IPS DF 6.9 (cell line): ENCODE measurements around the gene LRRC32.
"Not testable (repeated sequence)": the region's sequence is repeated elsewhere in the genome, so short reads cannot be mapped to it uniquely, and the experiment has no call there.

ENCODE experiments used
- DNase-seq: peaks from one replicate; pipeline ENCODE4 v3.0.0-alpha.2; 2013; ENCODE audit warnings: low read depth, low spot score
- H3K27ac ChIP-seq: one replicate; pipeline ENCODE4 v1.5.1; 2013; ENCODE audit warnings: low read length, control low read depth
- H3K27me3 ChIP-seq: 2 replicates; pipeline ENCODE4 v1.6.1; 2013; ENCODE audit warnings: mild to moderate bottlenecking, low read length; ENCODE audit not compliant: control insufficient read depth, insufficient read depth
- H3K36me3 ChIP-seq: 2 replicates; pipeline ENCODE4 v1.6.1; 2013; ENCODE audit warnings: low read length; ENCODE audit not compliant: control insufficient read depth, insufficient read depth
- H3K4me1 ChIP-seq: 2 replicates; pipeline ENCODE4 v1.6.1; 2013; ENCODE audit warnings: low read length; ENCODE audit not compliant: control insufficient read depth, insufficient read depth
- H3K4me3 ChIP-seq: 2 replicates; pipeline ENCODE4 v1.5.1; 2013; ENCODE audit warnings: mild to moderate bottlenecking, low read length
- H3K9me3 ChIP-seq: 2 replicates; pipeline ENCODE4 v1.6.1; 2013; ENCODE audit warnings: low read length, inconsistent platforms; ENCODE audit not compliant: control insufficient read depth, insufficient read depth
- WGBS: extraction: QIAGEN DNeasy Blood & Tissue Kit; methylation state at CpG from one replicate; pipeline ENCODE4 v1.1.7; 2013; ENCODE audit warnings: mixed read lengths, missing lambda C conversion rate; ENCODE audit not compliant: insufficient read length, insufficient coverage; 5-methylcytosine and 5-hydroxymethylcytosine counted together

Gene LRRC32

GRCh38 chr11:76621868-76622267 lies 48.7 kb downstream of the LRRC32 start:
- Histone ChIP-seq H3K36me3 (no peaks in the 10 kb centered on the region), H3K4me3 (no peak overlapping the region), H3K4me1 (no peaks in the 10 kb centered on the region), H3K27ac (no peak overlapping the region), H3K27me3 (no peaks in the 10 kb centered on the region), H3K9me3 (no peaks in the 10 kb centered on the region)
- WGBS, result no CpG with 5 or more reads among the region's 7 CpGs
- DNase-seq, result no peak

DNA sequence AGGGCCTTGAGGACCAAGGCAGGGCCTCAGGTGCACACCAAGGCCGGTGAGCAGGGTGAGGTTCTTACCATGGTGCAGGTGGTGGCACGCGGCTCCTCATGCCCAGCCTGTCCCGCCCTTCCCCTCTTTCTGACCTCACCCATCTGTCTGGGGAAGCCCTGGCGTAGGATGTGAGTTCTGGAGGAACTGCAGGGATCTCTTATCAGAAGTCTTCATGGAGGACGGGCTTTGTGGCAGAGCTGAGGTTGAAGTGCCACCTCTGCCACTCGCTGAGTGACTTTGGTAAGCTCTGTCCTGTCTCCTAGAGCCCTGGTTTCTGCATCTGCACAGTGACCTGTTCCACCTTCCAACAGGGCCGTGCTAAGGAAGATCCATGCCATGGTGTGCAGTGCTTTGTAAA lies 49.1 kb downstream of the LRRC32 start:
- no peaks in the 10 kb centered on the region for H3K9me3 ChIP-seq
- H3K36me3 ChIP-seq, result no peaks in the 10 kb centered on the region
- H3K4me1 ChIP-seq, result no peaks in the 10 kb centered on the region
- no peak for DNase-seq
- WGBS, result no CpG with 5 or more reads among the region's 8 CpGs
- H3K27me3 ChIP-seq, result no peaks in the 10 kb centered on the region
- H3K27ac ChIP-seq, result no peak overlapping the region
- H3K4me3 ChIP-seq, result no peak overlapping the region

- Histone ChIP-seq H3K27ac (no peak overlapping the region), H3K36me3 (no peaks in the 10 kb centered on the region), H3K9me3 (no peaks in the 10 kb centered on the region), H3K4me3 (no peak overlapping the region), H3K4me1 (no peaks in the 10 kb centered on the region), H3K27me3 (no peaks in the 10 kb centered on the region)
- no peak for DNase-seq
- WGBS, result no CpG with 5 or more reads among the region's 2 CpGs
These were observed 50.1 kb downstream of the LRRC32 start for GRCh38 chr11:76620489-76620888.

DNA sequence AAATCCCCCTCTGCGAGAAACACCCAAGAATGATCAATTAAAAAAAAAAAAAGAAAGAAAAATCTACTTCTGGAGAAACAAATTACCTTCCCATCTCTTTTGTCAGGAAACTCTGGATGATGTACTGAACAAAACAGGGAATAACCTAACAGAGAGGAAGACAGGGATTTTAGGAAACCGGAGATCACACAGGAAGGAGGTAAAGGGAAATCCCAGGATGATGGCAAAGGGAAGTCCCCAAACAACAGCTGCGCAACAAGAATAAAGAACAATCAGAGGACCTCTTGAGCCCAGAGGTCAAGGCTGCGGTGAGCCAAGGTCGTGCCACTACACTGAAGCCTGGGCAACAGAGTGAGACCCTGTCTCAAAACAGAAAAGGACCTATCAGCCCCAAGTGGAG lies 50.7 kb downstream of the LRRC32 start:
- no CpG with 5 or more reads among the region's 5 CpGs for WGBS
- not testable (repeated sequence) for H3K9me3 ChIP-seq, H3K27me3 ChIP-seq, H3K4me1 ChIP-seq, DNase-seq, H3K36me3 ChIP-seq, H3K4me3 ChIP-seq, H3K27ac ChIP-seq

DNA sequence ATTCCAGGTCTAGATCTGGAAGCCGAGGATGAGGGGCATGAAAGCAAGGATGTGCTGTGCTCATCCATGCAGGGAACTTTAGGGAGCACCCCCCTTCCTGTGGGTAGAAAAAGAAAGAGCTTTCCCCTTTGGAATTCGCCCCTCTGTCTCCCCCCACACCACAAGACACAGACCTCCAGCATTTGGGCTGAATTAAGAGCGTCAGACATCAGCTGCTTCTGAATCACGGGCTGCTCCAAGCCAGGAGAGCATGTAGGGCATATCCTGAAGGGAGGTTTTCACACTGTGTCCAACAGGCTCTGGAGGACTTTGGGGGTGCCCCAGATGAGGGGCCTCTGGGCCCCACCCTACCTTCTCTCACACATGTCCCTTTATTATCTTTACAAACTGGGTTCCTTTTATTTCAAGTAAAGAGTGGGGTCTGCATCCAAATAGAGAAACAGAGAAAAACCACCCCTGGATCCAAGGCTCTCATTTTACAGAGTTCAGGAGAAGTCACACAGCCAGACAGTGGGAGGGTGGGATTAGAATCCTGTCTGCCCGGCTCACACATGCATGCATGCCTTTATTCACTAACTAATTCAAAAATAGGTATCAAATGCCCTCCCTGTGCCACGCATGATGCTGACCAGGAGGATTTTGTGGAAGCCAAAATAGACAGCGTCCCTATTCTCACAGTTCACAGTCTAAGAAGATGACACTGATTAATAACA lies 52.8 kb downstream of the LRRC32 start:
- H3K4me3 ChIP-seq, result no peak overlapping the region
- no peaks in the 10 kb centered on the region for H3K4me1 ChIP-seq
- no peak for DNase-seq
- no peaks in the 10 kb centered on the region for H3K9me3 ChIP-seq
- no peaks in the 10 kb centered on the region for H3K36me3 ChIP-seq
- H3K27me3 ChIP-seq, result no peaks in the 10 kb centered on the region
- no CpG with 5 or more reads among the region's 7 CpGs for WGBS
- H3K27ac ChIP-seq, result no peak overlapping the region

- DNase-seq, result no peak
- H3K27me3 ChIP-seq, result no peaks in the 10 kb centered on the region
- no CpG with 5 or more reads among the region's 10 CpGs for WGBS
- no peak overlapping the region for H3K27ac ChIP-seq
- no peak overlapping the region for H3K4me3 ChIP-seq
- no peaks in the 10 kb centered on the region for H3K36me3 ChIP-seq
- no peaks in the 10 kb centered on the region for H3K9me3 ChIP-seq
- H3K4me1 ChIP-seq, result no peaks in the 10 kb centered on the region
These were observed 53.6 kb downstream of the LRRC32 start for GRCh38 chr11:76616676-76617552.

DNA sequence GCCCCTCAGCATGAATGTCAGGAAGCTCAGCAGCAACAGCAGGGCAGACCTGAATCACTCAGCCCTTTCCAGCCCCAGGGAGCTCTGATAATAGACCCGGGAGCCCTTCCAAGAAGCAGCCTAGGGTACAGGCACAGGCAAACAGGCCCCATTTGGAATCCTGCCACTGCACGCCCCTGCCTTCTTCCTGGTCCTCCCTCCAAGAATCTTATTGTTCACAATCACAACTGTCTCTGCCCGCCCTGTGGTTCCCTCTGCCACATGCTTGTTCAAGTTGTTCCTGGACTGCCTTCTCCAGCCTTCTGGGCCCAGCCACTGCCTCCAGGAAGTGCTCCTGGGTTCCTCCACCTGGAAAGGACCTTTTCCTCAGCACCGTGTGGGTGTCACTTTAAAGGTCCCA lies 54.6 kb downstream of the LRRC32 start:
- no CpG with 5 or more reads among the region's 4 CpGs for WGBS
- Histone ChIP-seq H3K4me3 (no peak overlapping the region), H3K27ac (no peak overlapping the region), H3K4me1 (no peaks in the 10 kb centered on the region), H3K36me3 (no peaks in the 10 kb centered on the region), H3K9me3 (no peaks in the 10 kb centered on the region), H3K27me3 (no peaks in the 10 kb centered on the region)
- no peak for DNase-seq

DNA sequence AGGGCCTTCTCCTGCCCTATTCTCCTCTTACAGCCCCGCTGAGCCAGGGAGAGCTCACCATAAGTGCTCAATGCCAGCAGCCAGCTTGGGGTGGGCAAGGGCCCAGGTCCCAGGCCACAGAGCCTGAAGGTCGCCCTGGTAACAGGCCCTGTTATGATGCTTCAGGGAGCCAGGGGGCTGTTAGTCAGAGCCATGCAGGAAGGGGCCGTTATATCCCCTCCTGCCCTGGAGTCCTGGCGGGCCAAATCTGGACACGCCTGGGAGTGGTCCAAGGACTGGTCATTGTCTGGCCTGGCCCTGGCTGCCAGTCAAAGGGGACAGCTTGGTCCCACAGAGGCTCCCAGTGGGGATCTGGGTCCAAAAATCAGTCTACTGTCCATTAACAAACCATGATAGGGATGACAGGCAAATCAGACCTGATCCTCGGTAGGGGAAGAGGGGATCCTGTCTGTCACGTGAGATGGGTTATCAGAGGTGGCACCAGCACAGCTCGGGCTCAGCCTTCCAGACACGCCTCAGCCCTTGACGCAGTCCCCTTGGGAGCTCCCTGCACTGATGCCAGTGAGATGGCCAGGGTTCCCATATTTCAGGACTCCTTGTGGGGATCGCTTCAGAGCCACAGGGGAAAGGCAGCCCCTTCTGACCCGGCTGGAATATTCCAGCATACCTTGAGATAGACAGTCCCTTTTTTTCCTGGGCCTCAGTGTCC lies 55.9 kb downstream of the LRRC32 start:
- DNase-seq, result no peak
- peaks cover 2% of the 10 kb centered on the region for H3K4me1 ChIP-seq
- H3K27ac ChIP-seq, result no peak overlapping the region
- WGBS, result no CpG with 5 or more reads among the region's 12 CpGs
- H3K9me3 ChIP-seq, result no peaks in the 10 kb centered on the region
- H3K36me3 ChIP-seq, result no peaks in the 10 kb centered on the region
- no peak overlapping the region; the same call in 1 of the 2 replicates for H3K4me3 ChIP-seq
- H3K27me3 ChIP-seq, result no peaks in the 10 kb centered on the region

GRCh38 chr11:76613901-76614300 lies 56.6 kb downstream of the LRRC32 start:
- Histone ChIP-seq H3K9me3 (no peaks in the 10 kb centered on the region), H3K4me3 (no peak overlapping the region), H3K27me3 (no peaks in the 10 kb centered on the region), H3K4me1 (peaks cover 3% of the 10 kb centered on the region), H3K27ac (no peak overlapping the region), H3K36me3 (no peaks in the 10 kb centered on the region)
- WGBS, result no CpG with 5 or more reads among the region's 4 CpGs
- no peak for DNase-seq

- H3K27me3 ChIP-seq, result no peaks in the 10 kb centered on the region
- no peak overlapping the region for H3K27ac ChIP-seq
- H3K36me3 ChIP-seq, result no peaks in the 10 kb centered on the region
- peaks cover 4% of the 10 kb centered on the region for H3K4me1 ChIP-seq
- WGBS, result no CpG with 5 or more reads among the region's 4 CpGs
- no peaks in the 10 kb centered on the region for H3K9me3 ChIP-seq
- H3K4me3 ChIP-seq, result no peak overlapping the region
- no peak for DNase-seq
These were observed 58.3 kb downstream of the LRRC32 start for GRCh38 chr11:76612226-76612625.
